H1 (cell line): Measurements from ENCODE around the gene GUCY1A1.

Experiments used
- CBX8 ChIP-seq: fragments of 300-800, 300-1000 bp; sonication (generic); IDR thresholded peaks from 2 replicates; pipeline ENCODE4 v1.7.1; 2016; ENCODE audit warnings: low read depth, low read length, borderline replicate concordance
- FOSL1 ChIP-seq: IDR thresholded peaks from 2 replicates; pipeline ENCODE4 v1.6.1; 2011; ENCODE audit warnings: mild to moderate bottlenecking, low read depth, low read length, moderate library complexity; ENCODE audit not compliant: insufficient read depth
- MAX ChIP-seq: IDR thresholded peaks from 2 replicates; pipeline ENCODE4 v1.6.1; 2012; ENCODE audit warnings: inconsistent platforms
- POLR2A ChIP-seq, 2 experiments: IDR thresholded peaks; 1 replicate in 1 of 2; 2 replicates in 1 of 2; pipeline ENCODE4 v1.6.1; 2011; ENCODE audit warnings: low read depth in 2 of 2, low read length in 2 of 2, mild to moderate bottlenecking in 2 of 2; ENCODE audit errors: control extremely low read depth in 1 of 2
- USF2 ChIP-seq: IDR thresholded peaks from 2 replicates; pipeline ENCODE4 v1.6.1; 2011; ENCODE audit warnings: low read length, improper control_type of control experiment

- TF ChIP-seq MAX, result no peak
- TF ChIP-seq POLR2A (IDR thresholded peaks at IDR 0.05; ENCODE audit: control extremely low read depth in 1 of 2, low read depth in 2 of 2, low read length in 2 of 2), result no peak
- no peak for TF ChIP-seq FOSL1
- no peak for TF ChIP-seq USF2
- no peak for TF ChIP-seq CBX8
These were observed 82.4 kb downstream of the GUCY1A1 start for GRCh38 chr4:155749041-155749440.
